ENCODE measurements around the gene SLC12A8. TPM values are rescaled to one million over a fixed set of nuclear protein-coding genes. Genes with fewer than 3 reads are reported as not detected.
A peak's percentile ranks its signal among the peaks of the same experiment; 100 is the strongest.

The SLC12A8 gene
- total and polyA plus RNA-seq, 4 donors, result 4.2 to 5.2 (median 4.9) TPM

GRCh38 chr3:125050488-125051090, 162.0 kb downstream of the SLC12A8 start:
- WGBS (ENCODE audit: insufficient coverage), result 69% methylated on average over 5 of the region's 6 CpGs
- peak in 1 of 6 donors; percentile 28 for DNase-seq (ENCODE audit: low read depth in 4 of 6, low spot score in 6 of 6)
- no peaks in the 10 kb centered on the region for H3K9me3 ChIP-seq (ENCODE audit: control insufficient read depth, insufficient read depth, low read length)
- peaks cover 25% of the 10 kb centered on the region for H3K4me1 ChIP-seq (ENCODE audit: control insufficient read depth, insufficient read depth, low read length)
- H3K27ac ChIP-seq (ENCODE audit: low read depth, low read length), result no peak overlapping the region
- H3K4me3 ChIP-seq (ENCODE audit: low read depth, low read length), result no peak overlapping the region
- H3K36me3 ChIP-seq (ENCODE audit: control insufficient read depth, insufficient read depth, low read length), result no peaks in the 10 kb centered on the region
- no peaks in the 10 kb centered on the region for H3K27me3 ChIP-seq (ENCODE audit: control insufficient read depth, insufficient read depth, low read length)

- 100% methylated on average over 3 of the region's 3 CpGs for WGBS (ENCODE audit: insufficient coverage)
- Histone ChIP-seq H3K4me1 (ENCODE audit: control insufficient read depth, insufficient read depth, low read length) (peaks cover 27% of the 10 kb centered on the region), H3K36me3 (ENCODE audit: control insufficient read depth, insufficient read depth, low read length) (peaks cover 5% of the 10 kb centered on the region), H3K9me3 (ENCODE audit: control insufficient read depth, insufficient read depth, low read length) (no peaks in the 10 kb centered on the region), H3K4me3 (ENCODE audit: low read depth, low read length) (no peak overlapping the region), H3K27me3 (ENCODE audit: control insufficient read depth, insufficient read depth, low read length) (peaks cover 2% of the 10 kb centered on the region), H3K27ac (ENCODE audit: low read depth, low read length) (no peak overlapping the region)
- no peak for DNase-seq (ENCODE audit: low read depth in 4 of 6, low spot score in 6 of 6)
These were observed 164.3 kb downstream of the SLC12A8 start for GRCh38 chr3:125048282-125048681.

- 58% methylated on average over 2 of the region's 2 CpGs for WGBS (ENCODE audit: insufficient coverage)
- Histone ChIP-seq H3K4me3 (ENCODE audit: low read depth, low read length) (no peak overlapping the region), H3K9me3 (ENCODE audit: control insufficient read depth, insufficient read depth, low read length) (no peaks in the 10 kb centered on the region), H3K4me1 (ENCODE audit: control insufficient read depth, insufficient read depth, low read length) (peaks cover 21% of the 10 kb centered on the region), H3K27ac (ENCODE audit: low read depth, low read length) (no peak overlapping the region), H3K36me3 (ENCODE audit: control insufficient read depth, insufficient read depth, low read length) (peaks cover 7% of the 10 kb centered on the region), H3K27me3 (ENCODE audit: control insufficient read depth, insufficient read depth, low read length) (peaks cover 4% of the 10 kb centered on the region)
- no peak for DNase-seq (ENCODE audit: low read depth in 4 of 6, low spot score in 6 of 6)
These were observed 166.6 kb downstream of the SLC12A8 start for GRCh38 chr3:125045965-125046364.

- Histone ChIP-seq H3K9me3 (ENCODE audit: control insufficient read depth, insufficient read depth, low read length) (no peaks in the 10 kb centered on the region), H3K27me3 (ENCODE audit: control insufficient read depth, insufficient read depth, low read length) (peaks cover 4% of the 10 kb centered on the region), H3K27ac (ENCODE audit: low read depth, low read length) (no peak overlapping the region), H3K36me3 (ENCODE audit: control insufficient read depth, insufficient read depth, low read length) (peaks cover 7% of the 10 kb centered on the region), H3K4me1 (ENCODE audit: control insufficient read depth, insufficient read depth, low read length) (peaks cover 18% of the 10 kb centered on the region), H3K4me3 (ENCODE audit: low read depth, low read length) (no peak overlapping the region)
- DNase-seq (ENCODE audit: low read depth in 4 of 6, low spot score in 6 of 6), result no peak
- WGBS (ENCODE audit: insufficient coverage), result 90% methylated on average over 4 of the region's 5 CpGs
These were observed 167.4 kb downstream of the SLC12A8 start for GRCh38 chr3:125045194-125045593.

- DNase-seq (ENCODE audit: low read depth in 4 of 6, low spot score in 6 of 6), result peak in 2 of 6 donors; percentile 16 to 30
- Histone ChIP-seq H3K27ac (ENCODE audit: low read depth, low read length) (peak overlapping the region; percentile 69), H3K4me1 (ENCODE audit: control insufficient read depth, insufficient read depth, low read length) (peaks cover 26% of the 10 kb centered on the region), H3K9me3 (ENCODE audit: control insufficient read depth, insufficient read depth, low read length) (no peaks in the 10 kb centered on the region), H3K4me3 (ENCODE audit: low read depth, low read length) (no peak overlapping the region), H3K36me3 (ENCODE audit: control insufficient read depth, insufficient read depth, low read length) (peaks cover 7% of the 10 kb centered on the region), H3K27me3 (ENCODE audit: control insufficient read depth, insufficient read depth, low read length) (peaks cover 4% of the 10 kb centered on the region)
- 54% methylated on average over 19 of the region's 20 CpGs for WGBS (ENCODE audit: insufficient coverage)
These were observed 168.9 kb downstream of the SLC12A8 start for GRCh38 chr3:125043599-125044151.

GRCh38 chr3:125042725-125043406, 169.7 kb downstream of the SLC12A8 start:
- peaks cover 7% of the 10 kb centered on the region for H3K36me3 ChIP-seq (ENCODE audit: control insufficient read depth, insufficient read depth, low read length)
- peaks cover 32% of the 10 kb centered on the region for H3K4me1 ChIP-seq (ENCODE audit: control insufficient read depth, insufficient read depth, low read length)
- DNase-seq (ENCODE audit: low read depth in 4 of 6, low spot score in 6 of 6), result peak in 2 of 6 donors; percentile 30 to 62
- peak overlapping the region; percentile 69 for H3K27ac ChIP-seq (ENCODE audit: low read depth, low read length)
- 25% methylated on average over 16 of the region's 17 CpGs for WGBS (ENCODE audit: insufficient coverage)
- no peak overlapping the region for H3K4me3 ChIP-seq (ENCODE audit: low read depth, low read length)
- H3K27me3 ChIP-seq (ENCODE audit: control insufficient read depth, insufficient read depth, low read length), result peaks cover 4% of the 10 kb centered on the region
- H3K9me3 ChIP-seq (ENCODE audit: control insufficient read depth, insufficient read depth, low read length), result no peaks in the 10 kb centered on the region

- Histone ChIP-seq H3K36me3 (ENCODE audit: control insufficient read depth, insufficient read depth, low read length) (peaks cover 7% of the 10 kb centered on the region), H3K27ac (ENCODE audit: low read depth, low read length) (peak overlapping the region; percentile 40), H3K4me1 (ENCODE audit: control insufficient read depth, insufficient read depth, low read length) (peaks cover 32% of the 10 kb centered on the region), H3K9me3 (ENCODE audit: control insufficient read depth, insufficient read depth, low read length) (peaks cover 5% of the 10 kb centered on the region), H3K4me3 (ENCODE audit: low read depth, low read length) (no peak overlapping the region), H3K27me3 (ENCODE audit: control insufficient read depth, insufficient read depth, low read length) (peaks cover 4% of the 10 kb centered on the region)
- DNase-seq (ENCODE audit: low read depth in 4 of 6, low spot score in 6 of 6), result peak in 2 of 6 donors; percentile 74 to 93
- WGBS (ENCODE audit: insufficient coverage), result 17% methylated on average over 7 of the region's 11 CpGs
These were observed 173.1 kb downstream of the SLC12A8 start for GRCh38 chr3:125039131-125040100.

- peaks cover under 1% of the 10 kb centered on the region for H3K27me3 ChIP-seq (ENCODE audit: control insufficient read depth, insufficient read depth, low read length)
- peaks cover 5% of the 10 kb centered on the region for H3K9me3 ChIP-seq (ENCODE audit: control insufficient read depth, insufficient read depth, low read length)
- peaks cover 23% of the 10 kb centered on the region for H3K4me1 ChIP-seq (ENCODE audit: control insufficient read depth, insufficient read depth, low read length)
- H3K4me3 ChIP-seq (ENCODE audit: low read depth, low read length), result no peak overlapping the region
- peaks cover 2% of the 10 kb centered on the region for H3K36me3 ChIP-seq (ENCODE audit: control insufficient read depth, insufficient read depth, low read length)
- WGBS (ENCODE audit: insufficient coverage), result no CpG with 5 or more reads among the region's 2 CpGs
- no peak for DNase-seq (ENCODE audit: low read depth in 4 of 6, low spot score in 6 of 6)
- H3K27ac ChIP-seq (ENCODE audit: low read depth, low read length), result no peak overlapping the region
These were observed 174.9 kb downstream of the SLC12A8 start for GRCh38 chr3:125037498-125038150.

- H3K4me1 ChIP-seq (ENCODE audit: control insufficient read depth, insufficient read depth, low read length), result peaks cover 24% of the 10 kb centered on the region
- H3K9me3 ChIP-seq (ENCODE audit: control insufficient read depth, insufficient read depth, low read length), result peaks cover 5% of the 10 kb centered on the region
- 100% methylated on average over 1 of the region's 5 CpGs for WGBS (ENCODE audit: insufficient coverage)
- H3K36me3 ChIP-seq (ENCODE audit: control insufficient read depth, insufficient read depth, low read length), result no peaks in the 10 kb centered on the region
- no peak overlapping the region for H3K4me3 ChIP-seq (ENCODE audit: low read depth, low read length)
- no peaks in the 10 kb centered on the region for H3K27me3 ChIP-seq (ENCODE audit: control insufficient read depth, insufficient read depth, low read length)
- DNase-seq (ENCODE audit: low read depth in 4 of 6, low spot score in 6 of 6), result no peak
- H3K27ac ChIP-seq (ENCODE audit: low read depth, low read length), result no peak overlapping the region
These were observed 177.3 kb downstream of the SLC12A8 start for GRCh38 chr3:125035217-125035616.

Data from spinal cord (tissue), 10 donors.